Neural crest cell (in vitro differentiated cells): Measurements from ENCODE around the gene NXPE3. TPM values are rescaled to one million over a fixed set of nuclear protein-coding genes. Genes with fewer than 3 reads are reported as not detected.
A peak's percentile ranks its signal among the peaks of the same experiment; 100 is the strongest.

Experiments used
- DNase-seq: peaks from one replicate; pipeline ENCODE4 v3.0.0; 2021; ENCODE audit warnings: low read depth, mixed read lengths, low spot score
- H3K27ac Mint-ChIP-seq: one replicate; pipeline ENCODE4 v1.8.0; 2021; ENCODE audit warnings: mild to moderate bottlenecking, mixed read lengths; ENCODE audit not compliant: unreplicated experiment
- H3K27me3 Mint-ChIP-seq: 2 replicates; pipeline ENCODE4 v1.8.0; 2021; ENCODE audit warnings: low read depth, mild to moderate bottlenecking, mixed read lengths
- H3K36me3 Mint-ChIP-seq: 2 replicates; pipeline ENCODE4 v1.8.0; 2021; ENCODE audit warnings: low read depth, mild to moderate bottlenecking, mixed read lengths
- H3K4me1 Mint-ChIP-seq: 2 replicates; pipeline ENCODE4 v1.8.0; 2021; ENCODE audit warnings: mixed read lengths
- H3K4me3 Mint-ChIP-seq: one replicate; pipeline ENCODE4 v1.8.0; 2021; ENCODE audit warnings: mild to moderate bottlenecking, mixed read lengths
- H3K9me3 Mint-ChIP-seq: 2 replicates; pipeline ENCODE4 v1.8.0; 2021; ENCODE audit warnings: mixed read lengths
- CTCF ChIP-seq: fragments of 200-600 bp; sonication (generic); conservative IDR thresholded peaks from 2 replicates; pipeline ENCODE4 v1.5.0; 2021; ENCODE audit warnings: antibody characterized with exemption, mild to moderate bottlenecking
- total RNA-seq: library from RNA; stranded (reverse); gene quantifications from 2 replicates; pipeline ENCODE4 v1.2.1, GENCODE V29; 2021

Gene NXPE3
- total RNA-seq, 1 donor from 2014 or later = 23.0 TPM

GRCh38 chr3:101803939-101804338 is 24.9 kb downstream of the NXPE3 start:
- Mint-ChIP-seq H3K27ac (no peak overlapping the region), H3K9me3 (no peaks in the 10 kb centered on the region), H3K4me1 (no peaks in the 10 kb centered on the region), H3K4me3 (no peak overlapping the region), H3K36me3 (peaks cover 4% of the 10 kb centered on the region), H3K27me3 (no peaks in the 10 kb centered on the region)
- TF ChIP-seq CTCF = no peak
- DNase-seq = no peak

GRCh38 chr3:101806491-101806890 is 27.5 kb downstream of the NXPE3 start:
- Mint-ChIP-seq H3K4me3 (no peak overlapping the region), H3K4me1 (peaks cover 9% of the 10 kb centered on the region), H3K27me3 (no peaks in the 10 kb centered on the region), H3K36me3 (peaks cover 3% of the 10 kb centered on the region), H3K27ac (no peak overlapping the region), H3K9me3 (no peaks in the 10 kb centered on the region)
- TF ChIP-seq CTCF = no peak
- DNase-seq = no peak

DNA sequence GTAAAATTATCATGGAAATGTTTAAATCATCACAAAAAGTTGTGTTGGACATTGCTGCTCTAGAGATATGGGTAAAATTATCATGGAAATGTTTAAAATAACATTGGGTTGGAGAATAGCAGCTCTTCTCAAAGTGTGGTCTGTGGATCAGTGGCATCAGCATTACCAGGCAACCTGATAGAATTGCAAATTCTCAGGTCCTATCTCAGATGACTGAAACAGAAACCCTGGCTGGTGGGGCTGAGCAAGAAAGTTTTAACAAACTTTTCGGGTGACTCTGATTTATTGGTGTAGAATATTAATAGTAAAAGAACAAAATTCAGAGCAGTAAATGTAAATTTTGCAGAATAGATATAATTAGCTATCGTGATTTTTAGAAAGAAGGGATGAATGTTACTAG is 28.9 kb downstream of the NXPE3 start:
- no peak for TF ChIP-seq CTCF
- H3K9me3 Mint-ChIP-seq = no peaks in the 10 kb centered on the region
- H3K4me1 Mint-ChIP-seq = peaks cover 9% of the 10 kb centered on the region
- no peak overlapping the region for H3K27ac Mint-ChIP-seq
- DNase-seq = no peak
- H3K27me3 Mint-ChIP-seq = no peaks in the 10 kb centered on the region
- no peak overlapping the region for H3K4me3 Mint-ChIP-seq
- no peaks in the 10 kb centered on the region for H3K36me3 Mint-ChIP-seq

- peaks cover 9% of the 10 kb centered on the region for H3K4me1 Mint-ChIP-seq
- TF ChIP-seq CTCF = peak; percentile 86
- no peaks in the 10 kb centered on the region for H3K36me3 Mint-ChIP-seq
- no peak overlapping the region for H3K4me3 Mint-ChIP-seq
- H3K27me3 Mint-ChIP-seq = no peaks in the 10 kb centered on the region
- peak; percentile 14 for DNase-seq
- H3K27ac Mint-ChIP-seq = no peak overlapping the region
- no peaks in the 10 kb centered on the region for H3K9me3 Mint-ChIP-seq
These were observed 30.4 kb downstream of the NXPE3 start for GRCh38 chr3:101809178-101810021.

GRCh38 chr3:101810022-101810418 is 31.0 kb downstream of the NXPE3 start:
- Mint-ChIP-seq H3K36me3 (no peaks in the 10 kb centered on the region), H3K9me3 (no peaks in the 10 kb centered on the region), H3K27ac (no peak overlapping the region), H3K4me3 (no peak overlapping the region), H3K4me1 (peaks cover 9% of the 10 kb centered on the region), H3K27me3 (no peaks in the 10 kb centered on the region)
- no peak for DNase-seq
- TF ChIP-seq CTCF = no peak
